ENCODE results near the gene PPP1R3D. TPM values are rescaled to one million over a fixed set of nuclear protein-coding genes. Genes with fewer than 3 reads are reported as not detected.

Gene PPP1R3D
- total and polyA plus RNA-seq, 2 of the 13 experiments (the other 11 are each of a cell fraction or from before 2014, with no cell fraction given): 1.2 to 3.7 TPM

- peak; percentile 64; the same call in 1 of the 2 replicates for TF ChIP-seq ZNF609 (CRISPR knock-in tag; IDR thresholded peaks at IDR 0.05; ENCODE audit: borderline replicate concordance)
- TF ChIP-seq ZBTB42 (CRISPR knock-in tag; IDR thresholded peaks at IDR 0.05): peak; percentile 79; the same call in 1 of the 2 replicates
- TF ChIP-seq RXRA (CRISPR knock-in tag; IDR thresholded peaks at IDR 0.05): 0 out of 2 replicates have a peak, but pooled peaks have one; percentile 38
- peak; percentile 83; the same call in 1 of the 2 replicates for TF ChIP-seq ZBTB20 (CRISPR knock-in tag; IDR thresholded peaks at IDR 0.05; ENCODE audit: borderline replicate concordance, low read depth)
- TF ChIP-seq RBM22 (optimal IDR thresholded peaks at IDR 0.05; ENCODE audit: low read length): peak; percentile 82
- TF ChIP-seq RAD21 (CRISPR knock-in tag; IDR thresholded peaks at IDR 0.05): no peak; the same call in 1 of the 2 replicates
- no peak for TF ChIP-seq SCMH1 (CRISPR knock-in tag; IDR thresholded peaks at IDR 0.05; ENCODE audit: borderline replicate concordance)
- TF ChIP-seq BATF2 (CRISPR knock-in tag; IDR thresholded peaks at IDR 0.05): peak; percentile 46; the same call in 1 of the 2 replicates
- no peak for TF ChIP-seq ZFP62 (CRISPR knock-in tag; IDR thresholded peaks at IDR 0.05)
- TF ChIP-seq ZEB1 (IDR thresholded peaks at IDR 0.05; ENCODE audit: insufficient replicate concordance, low read depth): peak; percentile 67
- TF ChIP-seq MXI1 (IDR thresholded peaks at IDR 0.05; ENCODE audit: borderline replicate concordance, low read depth, low read length): peak; percentile 65; the same call in 1 of the 3 replicates
- TF ChIP-seq ZFP1 (CRISPR knock-in tag; IDR thresholded peaks at IDR 0.05): no peak
- peak; percentile 92 for TF ChIP-seq MEIS1 (CRISPR knock-in tag; IDR thresholded peaks at IDR 0.05; ENCODE audit: borderline replicate concordance)
- peak; percentile 85 for TF ChIP-seq TFDP1 (CRISPR knock-in tag; IDR thresholded peaks at IDR 0.05; ENCODE audit: borderline replicate concordance)
- peak; percentile 18; the same call in 1 of the 2 replicates for TF ChIP-seq CBFB (CRISPR knock-in tag; IDR thresholded peaks at IDR 0.05)
- no peak for TF ChIP-seq ZNF460 (CRISPR knock-in tag; IDR thresholded peaks at IDR 0.05; ENCODE audit: borderline replicate concordance)
- TF ChIP-seq ZNF343 (CRISPR knock-in tag; IDR thresholded peaks at IDR 0.05): no peak
- peak; percentile 84 for TF ChIP-seq MXD4 (CRISPR knock-in tag; IDR thresholded peaks at IDR 0.05)
- peak; percentile 97 for TF ChIP-seq ZIK1 (CRISPR knock-in tag; IDR thresholded peaks at IDR 0.05; ENCODE audit: borderline replicate concordance, low read depth)
- peak; percentile 81; the same call in 1 of the 2 replicates for TF ChIP-seq NR2C2 (CRISPR knock-in tag; IDR thresholded peaks at IDR 0.05; ENCODE audit: borderline replicate concordance)
- TF ChIP-seq ZNF891 (CRISPR knock-in tag; IDR thresholded peaks at IDR 0.05): peak; percentile 70; the same call in 1 of the 2 replicates
- peak; percentile 89 for TF ChIP-seq ZSCAN21 (CRISPR knock-in tag; IDR thresholded peaks at IDR 0.05; ENCODE audit: borderline replicate concordance)
- no peak for TF ChIP-seq TSC22D2 (CRISPR knock-in tag; IDR thresholded peaks at IDR 0.05; ENCODE audit: borderline replicate concordance)
Measured at GRCh38 chr20:59940129-59940955, at the start of gene PPP1R3D, which contains the start of gene FAM217B (continued).

Measured in HepG2 (cell line).